Esophagus muscularis mucosa (tissue), 2 donors: ENCODE results near the gene VGF.

Experiments used
- EP300 ChIP-seq: sonication (generic); formaldehyde crosslinking; IDR thresholded peaks from one replicate; pipeline ENCODE4 v1.6.1; 2017; ENCODE audit warnings: antibody characterized with exemption
- POLR2A ChIP-seq: fragments of 450-650 bp; IDR thresholded peaks from one replicate; pipeline ENCODE4 v1.6.1; 2017; ENCODE audit warnings: antibody characterized with exemption, moderate library complexity, mild to moderate bottlenecking, low read depth

GRCh38 chr7:101185258-101185839 lies 20.0 kb upstream of the VGF start:
- TF ChIP-seq EP300 (no peak), POLR2A (no peak)
